K562 (cell line): ENCODE data around the gene HOXB6. TPM values are rescaled to one million over a fixed set of nuclear protein-coding genes. Genes with fewer than 3 reads are reported as not detected.

Experiments used
- CEBPB ChIP-seq: fragments of 450-650 bp; IDR thresholded peaks from 2 replicates; pipeline ENCODE4 v1.6.1; 2016; ENCODE audit warnings: missing genetic modification characterization, missing compliant biosample characterization
- CHD1 ChIP-seq: fragments of 200-600 bp; sonication (generic); IDR thresholded peaks from one replicate; pipeline ENCODE4 v1.6.1; 2012; ENCODE audit warnings: mild to moderate bottlenecking, moderate library complexity, low read length, inconsistent platforms
- CREB1 ChIP-seq, 2 experiments: sonication (generic) in 1 of 2; formaldehyde crosslinking in 1 of 2; IDR thresholded peaks; 2 replicates each; pipeline versions ENCODE4 v1.6.1 to v1.8.0; 2012 to 2022; ENCODE audit warnings: inconsistent platforms in 1 of 2, mild to moderate bottlenecking in 1 of 2, missing genetic modification reagents in 1 of 2, moderate library complexity in 1 of 2
- ESRRB ChIP-seq: fragments of 250-450 bp; sonication (Bioruptor Pico); IDR thresholded peaks from 2 replicates; pipeline ENCODE4 v1.5.0; 2020; ENCODE audit warnings: mild to moderate bottlenecking, moderate library complexity, borderline replicate concordance
- HEY1 ChIP-seq: fragments of 250-450 bp; sonication (Bioruptor Pico); IDR thresholded peaks from 2 replicates; pipeline ENCODE4 v1.5.0; 2020; ENCODE audit warnings: mild to moderate bottlenecking, moderate library complexity, borderline replicate concordance
- IRF2 ChIP-seq: sonication (generic); formaldehyde crosslinking; IDR thresholded peaks from 2 replicates; pipeline ENCODE4 v1.8.1; 2022; ENCODE audit warnings: mild to moderate bottlenecking, missing genetic modification reagents
- RBFOX2 ChIP-seq: fragments of 200-400 bp; formaldehyde crosslinking; IDR thresholded peaks from 2 replicates; pipeline ENCODE4 v1.6.1; 2017; ENCODE audit warnings: low read depth, mild to moderate bottlenecking, low read length, moderate library complexity
- SMARCA5 ChIP-seq: fragments of 450-650 bp; IDR thresholded peaks from 2 replicates; pipeline ENCODE4 v1.6.1; 2016
- ZBTB40 ChIP-seq, 2 experiments: fragments of 450-650 bp in 1 of 2; sonication (generic) in 1 of 2; formaldehyde crosslinking in 1 of 2; IDR thresholded peaks; 2 replicates each; pipeline versions ENCODE4 v1.7.1 to v1.9.0; 2016 to 2022; ENCODE audit warnings: inconsistent platforms in 1 of 2, mild to moderate bottlenecking in 1 of 2, missing genetic modification reagents in 1 of 2
- ZNF518B ChIP-seq: fragments of 250-450 bp; sonication (Bioruptor Pico); IDR thresholded peaks from 2 replicates; pipeline ENCODE4 v1.5.0; 2021; ENCODE audit warnings: mild to moderate bottlenecking, moderate library complexity
- ZNF766 ChIP-seq: fragments of 200-800 bp; sonication (Bioruptor generic); conservative IDR thresholded peaks from 2 replicates; pipeline ENCODE4 v1.6.1; 2016; ENCODE audit warnings: missing genetic modification characterization, missing compliant biosample characterization
- polyA plus RNA-seq, 8 experiments: library from polyadenylated mRNA; depleted of rRNA in 4 of 8; stranded (reverse) in 5 of 8; unstranded in 3 of 8; fragments of >200 nt; fragmentation: Nextera tagmentation in 2 of 8; fragmentation: Illumina TruSeq in 1 of 8; extraction: Ambion mirVana in 2 of 8; extraction: Trizol in 1 of 8; gene quantifications; 2 replicates each; pipeline versions ENCODE4 v1.2.1 to v1.2.3, GENCODE V29; 2011 to 2014; ENCODE audit warnings: inconsistent platforms in 1 of 8, missing spikeins in 1 of 8
- total RNA-seq, 7 experiments: library from RNA; depleted of rRNA in 6 of 7; stranded (reverse); fragments of >200 nt in 6 of 7; fragmentation: Illumina TruSeq in 2 of 7; extraction: Trizol in 2 of 7; gene quantifications; 2 replicates each; pipeline versions ENCODE4 v1.2.1 to v1.2.3, GENCODE V29; 2011 to 2021; ENCODE audit warnings: low replicate concordance in 1 of 7
- TF ChIP-seq, protein P1 (sequence below): fragments of 200-800 bp; sonication (Bioruptor generic); IDR thresholded peaks from 2 replicates; pipeline ENCODE4 v1.6.1; 2017; ENCODE audit warnings: missing genetic modification characterization, missing compliant biosample characterization

Gene HOXB6
- total and polyA plus RNA-seq, 9 of the 15 experiments (the other 6 are each of a cell fraction or from before 2014, with no cell fraction given): 1.2 to 14.8 (median 4.9) TPM

DNA sequence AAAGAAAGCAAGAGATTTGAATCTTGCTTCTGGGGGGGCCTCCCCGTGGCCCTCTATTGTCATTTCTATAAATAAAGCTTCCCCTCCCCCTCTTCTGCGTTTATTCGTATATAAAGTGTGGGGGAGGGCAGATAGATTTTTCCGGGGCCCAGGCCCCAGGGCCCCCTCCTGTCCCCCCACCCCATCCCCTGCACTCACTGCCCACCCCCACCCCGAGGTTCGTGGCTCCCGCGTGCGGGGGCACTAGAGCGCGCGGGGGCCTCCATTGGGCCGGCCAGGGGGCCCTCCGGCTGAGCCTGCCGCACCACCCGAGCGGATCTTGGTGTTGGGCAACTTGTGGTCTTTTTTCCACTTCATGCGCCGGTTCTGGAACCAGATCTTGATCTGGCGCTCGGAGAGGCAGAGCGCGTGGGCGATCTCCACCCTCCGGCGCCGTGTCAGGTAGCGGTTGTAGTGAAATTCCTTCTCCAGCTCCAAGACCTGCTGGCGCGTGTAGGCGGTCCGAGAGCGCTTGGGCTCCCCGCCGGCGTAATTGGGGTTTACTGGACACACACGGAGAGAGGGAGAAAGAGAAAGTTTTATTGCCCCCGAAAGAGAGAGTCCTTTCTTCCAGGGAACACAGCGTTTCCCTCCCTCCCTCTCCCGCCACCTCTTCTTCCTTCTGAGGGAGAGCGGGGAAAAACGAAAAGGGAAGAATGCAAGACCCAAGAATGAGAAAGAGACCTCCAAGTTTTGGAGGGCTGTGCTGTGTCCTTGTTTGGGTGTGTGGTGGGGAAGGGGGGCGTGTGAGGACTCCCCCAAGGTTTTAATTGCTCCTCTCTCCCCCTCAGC lies 28.1 kb downstream of the HOXB6 start (continued):
- no peak for TF ChIP-seq ZNF518B
- peak; percentile 79 for TF ChIP-seq RBFOX2
- TF ChIP-seq SMARCA5: no peak
- 0 out of 2 replicates have a peak, but pooled peaks have one; percentile 30 for TF ChIP-seq ZBTB40 (IDR thresholded peaks at IDR 0.05)
- TF ChIP-seq ZBTB40 (CRISPR knock-in tag; IDR thresholded peaks at IDR 0.05): no peak
- peak; percentile 9; the same call in 1 of the 2 replicates for TF ChIP-seq ZNF766 (CRISPR knock-in tag)
- TF ChIP-seq IRF2 (CRISPR knock-in tag): no peak
- TF ChIP-seq, protein P1, sequence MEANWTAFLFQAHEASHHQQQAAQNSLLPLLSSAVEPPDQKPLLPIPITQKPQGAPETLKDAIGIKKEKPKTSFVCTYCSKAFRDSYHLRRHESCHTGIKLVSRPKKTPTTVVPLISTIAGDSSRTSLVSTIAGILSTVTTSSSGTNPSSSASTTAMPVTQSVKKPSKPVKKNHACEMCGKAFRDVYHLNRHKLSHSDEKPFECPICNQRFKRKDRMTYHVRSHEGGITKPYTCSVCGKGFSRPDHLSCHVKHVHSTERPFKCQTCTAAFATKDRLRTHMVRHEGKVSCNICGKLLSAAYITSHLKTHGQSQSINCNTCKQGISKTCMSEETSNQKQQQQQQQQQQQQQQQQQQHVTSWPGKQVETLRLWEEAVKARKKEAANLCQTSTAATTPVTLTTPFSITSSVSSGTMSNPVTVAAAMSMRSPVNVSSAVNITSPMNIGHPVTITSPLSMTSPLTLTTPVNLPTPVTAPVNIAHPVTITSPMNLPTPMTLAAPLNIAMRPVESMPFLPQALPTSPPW (CRISPR knock-in tag): peak; percentile 57
- no peak for TF ChIP-seq HEY1 (CRISPR knock-in tag)
- no peak for TF ChIP-seq ESRRB (CRISPR knock-in tag)
- no peak; the same call in 1 of the 2 replicates for TF ChIP-seq CREB1 (IDR thresholded peaks at IDR 0.05)
- no peak for TF ChIP-seq CREB1 (CRISPR knock-in tag; IDR thresholded peaks at IDR 0.05)
- TF ChIP-seq CEBPB: peak; percentile 43; the same call in 1 of the 2 replicates
- TF ChIP-seq CHD1: no peak
